H1 (cell line): ENCODE measurements around the gene NUPR1.

ENCODE experiments used
- CTCF ChIP-seq, 3 experiments: IDR thresholded peaks; 1 replicate in 2 of 3; 2 replicates in 1 of 3; pipeline versions ENCODE4 v1.5.1 to v1.6.1; 2011; ENCODE audit warnings: low read length in 3 of 3, mild to moderate bottlenecking in 3 of 3, inconsistent platforms in 2 of 3, low read depth in 1 of 3, moderate library complexity in 1 of 3; ENCODE audit not compliant: insufficient read depth in 1 of 3; ENCODE audit errors: control extremely low read depth in 1 of 3
- GABPA ChIP-seq: IDR thresholded peaks from 2 replicates; pipeline ENCODE4 v1.6.1; 2011; ENCODE audit warnings: mild to moderate bottlenecking, low read length, moderate library complexity, borderline replicate concordance; ENCODE audit not compliant: insufficient read depth
- MAFK ChIP-seq: IDR thresholded peaks from 2 replicates; pipeline ENCODE4 v1.6.1; 2012; ENCODE audit warnings: low read depth, mild to moderate bottlenecking, improper control_type of control experiment, low read length
- RBBP5 ChIP-seq: IDR thresholded peaks from 2 replicates; pipeline ENCODE4 v1.7.1; 2012; ENCODE audit warnings: low read depth, mild to moderate bottlenecking, inconsistent platforms, low read length, moderate library complexity, borderline replicate concordance
- RFX5 ChIP-seq: IDR thresholded peaks from 2 replicates; pipeline ENCODE4 v1.6.1; 2011; ENCODE audit warnings: low read depth, low read length, improper control_type of control experiment, borderline replicate concordance
- SIN3A ChIP-seq, 2 experiments: IDR thresholded peaks in 1 of 2; conservative IDR thresholded peaks in 1 of 2; 2 replicates each; pipeline ENCODE4 v1.6.1; 2011 to 2012; ENCODE audit warnings: low read length in 2 of 2, improper control_type of control experiment in 1 of 2, low read depth in 1 of 2, mild to moderate bottlenecking in 1 of 2

GRCh38 chr16:28496844-28497243 is 41.9 kb downstream of the NUPR1 start:
- no peak for TF ChIP-seq RFX5
- TF ChIP-seq CTCF (IDR thresholded peaks at IDR 0.05; ENCODE audit: control extremely low read depth in 1 of 3, insufficient read depth in 1 of 3, low read depth in 1 of 3, low read length in 3 of 3), result no peak
- TF ChIP-seq GABPA, result no peak
- no peak for TF ChIP-seq MAFK
- no peak for TF ChIP-seq SIN3A (conservative IDR thresholded peaks at IDR 0.05 in 1 of 2, IDR thresholded peaks at IDR 0.05 in 1 of 2; ENCODE audit: low read depth in 1 of 2, low read length in 2 of 2)
- no peak for TF ChIP-seq RBBP5
